Activated T-cell treated with anti-CD3 and anti-CD28 coated beads, Interleukin-2, amount 50 U/mL, for 1 hour (primary cell): Measurements from ENCODE around the gene DYNC2I2.
"Not testable (repeated sequence)": the region's sequence is repeated elsewhere in the genome, so short reads cannot be mapped to it uniquely, and the experiment has no call there.

Experiments
- DNase-seq: peaks from one replicate; pipeline ENCODE4 v3.0.0-alpha.2; 2020

DYNC2I2 gene

GRCh38 chr9:128685636-128686489 is 29.2 kb upstream of the DYNC2I2 start:
- DNase-seq = no peak

- peak; percentile 71 for DNase-seq
Observed at GRCh38 chr9:128684325-128685199, 27.9 kb upstream of the DYNC2I2 start.

- DNase-seq = no peak
Observed at GRCh38 chr9:128684065-128684324, 27.3 kb upstream of the DYNC2I2 start.

GRCh38 chr9:128683340-128684064 is 26.9 kb upstream of the DYNC2I2 start:
- peak; percentile 32 for DNase-seq

GRCh38 chr9:128677794-128678193 is 21.1 kb upstream of the DYNC2I2 start:
- DNase-seq = no peak

- no peak for DNase-seq
Observed at GRCh38 chr9:128675382-128675781, 18.7 kb upstream of the DYNC2I2 start.

- no peak for DNase-seq
Observed at GRCh38 chr9:128669786-128670185, 13.1 kb upstream of the DYNC2I2 start.

- DNase-seq = not testable (repeated sequence)
Observed at GRCh38 chr9:128666481-128666941, 9.9 kb upstream of the DYNC2I2 start.

GRCh38 chr9:128657796-128658195 is 1.1 kb upstream of the DYNC2I2 start:
- DNase-seq = no peak

- DNase-seq = no peak
Observed at GRCh38 chr9:128657344-128657704, 677 bp upstream of the DYNC2I2 start.

- DNase-seq = no peak
Observed at GRCh38 chr9:128654481-128654880, 2.2 kb downstream of the DYNC2I2 start.

GRCh38 chr9:128653908-128654307 is 2.7 kb downstream of the DYNC2I2 start:
- no peak for DNase-seq

- no peak for DNase-seq
Observed at GRCh38 chr9:128651798-128652197, 4.8 kb downstream of the DYNC2I2 start.

GRCh38 chr9:128648206-128648605 is 8.4 kb downstream of the DYNC2I2 start:
- DNase-seq = peak; percentile 74

GRCh38 chr9:128643519-128644300 is 12.9 kb downstream of the DYNC2I2 start:
- no peak for DNase-seq

GRCh38 chr9:128642675-128643245 is 13.9 kb downstream of the DYNC2I2 start:
- DNase-seq = no peak

GRCh38 chr9:128640603-128641002 is 16.0 kb downstream of the DYNC2I2 start:
- DNase-seq = no peak

- DNase-seq = no peak
Observed at GRCh38 chr9:128638580-128638979, 18.1 kb downstream of the DYNC2I2 start.

GRCh38 chr9:128637656-128638055 is 19.0 kb downstream of the DYNC2I2 start:
- DNase-seq = no peak

- DNase-seq = no peak
Observed at GRCh38 chr9:128636556-128637530, 19.8 kb downstream of the DYNC2I2 start.

GRCh38 chr9:128636024-128636390 is 20.6 kb downstream of the DYNC2I2 start:
- DNase-seq = no peak
